Eye (tissue), 1 donor: ENCODE data around the gene CINP.

Source experiments
- DNase-seq: peaks from one replicate; pipeline ENCODE4 v3.0.0-alpha.2; 2015

Gene CINP

DNA sequence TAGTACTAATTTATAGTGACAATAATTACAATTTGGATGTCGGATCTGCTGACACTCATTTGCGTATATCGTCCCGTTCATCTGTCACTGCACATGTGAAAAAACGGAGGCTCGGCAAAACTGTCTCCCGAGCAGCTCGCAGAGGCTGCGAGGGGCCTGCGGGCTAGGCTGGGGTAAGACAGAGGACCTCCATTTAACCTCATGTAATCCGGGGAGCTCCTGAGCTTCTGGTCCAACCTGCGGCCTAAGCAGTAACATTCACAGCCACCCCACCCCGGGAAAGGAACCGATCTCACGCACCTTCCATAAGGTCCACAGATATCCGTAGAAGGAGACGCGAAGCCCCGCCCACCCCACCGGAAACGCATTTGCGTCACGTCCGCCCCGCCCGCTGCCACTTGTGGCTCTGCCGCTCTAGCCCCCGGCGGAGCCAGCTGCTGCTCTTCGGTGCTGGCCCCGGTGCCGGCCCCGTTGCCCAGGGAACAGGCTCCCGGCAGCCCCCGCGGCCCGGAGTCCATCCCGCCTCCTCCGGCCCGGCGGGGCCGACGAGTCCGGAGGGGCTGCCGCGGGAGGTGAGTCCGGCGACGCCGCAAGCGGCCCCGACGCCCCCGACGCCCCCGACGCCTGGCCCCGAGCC lies at the start of gene CINP, which contains the start of gene TECPR2:
TSS of gene CINP (minus strand) at position 346 of the 637 bp plus-strand sequence. CDS start at position 307, 39 bp downstream.
TSS of gene TECPR2 (plus strand) at position 397 of the 637 bp plus-strand sequence. CDS start 13,781 bp downstream, outside the sequence.
- DNase-seq, result peak; percentile 98

DNA sequence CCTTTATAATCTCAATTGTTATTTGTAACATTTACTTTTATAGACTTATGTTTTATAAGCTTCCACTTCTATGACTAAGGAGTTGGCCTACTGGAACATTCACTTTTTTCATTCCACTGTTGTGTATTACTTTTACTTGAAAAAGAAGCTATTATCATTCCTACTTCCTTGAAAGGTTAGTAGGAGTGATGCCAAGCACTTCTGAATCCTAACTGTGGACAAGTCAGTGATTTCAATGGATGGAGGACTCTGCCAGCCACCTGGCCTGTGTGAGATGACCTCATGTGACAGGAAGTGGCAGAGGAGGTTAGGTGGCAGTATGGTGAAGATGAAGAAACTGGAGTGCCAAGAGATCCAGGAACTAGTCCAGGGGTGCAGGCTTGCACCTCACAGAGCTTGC lies 46.0 kb upstream of the CINP start:
- no peak for DNase-seq

DNA sequence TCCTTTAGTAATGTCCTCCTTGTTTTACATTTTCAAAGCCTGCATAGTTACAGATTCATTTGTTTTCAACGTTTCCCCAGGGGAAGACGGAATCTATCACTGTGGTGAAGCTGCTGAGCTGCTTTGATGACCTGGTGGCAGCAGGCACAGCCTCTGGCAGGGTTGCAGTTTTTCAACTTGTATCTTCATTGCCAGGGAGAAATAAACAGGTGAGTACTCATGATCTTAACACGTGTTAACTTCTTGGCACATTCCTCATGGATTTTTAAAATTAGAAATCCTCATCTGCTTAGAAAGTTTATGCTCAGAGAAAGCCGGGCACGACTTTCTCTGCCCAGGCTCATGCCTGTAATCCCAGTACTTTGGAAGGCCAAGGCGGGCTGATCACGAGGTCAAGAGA lies 44.6 kb upstream of the CINP start:
- no peak for DNase-seq

DNA sequence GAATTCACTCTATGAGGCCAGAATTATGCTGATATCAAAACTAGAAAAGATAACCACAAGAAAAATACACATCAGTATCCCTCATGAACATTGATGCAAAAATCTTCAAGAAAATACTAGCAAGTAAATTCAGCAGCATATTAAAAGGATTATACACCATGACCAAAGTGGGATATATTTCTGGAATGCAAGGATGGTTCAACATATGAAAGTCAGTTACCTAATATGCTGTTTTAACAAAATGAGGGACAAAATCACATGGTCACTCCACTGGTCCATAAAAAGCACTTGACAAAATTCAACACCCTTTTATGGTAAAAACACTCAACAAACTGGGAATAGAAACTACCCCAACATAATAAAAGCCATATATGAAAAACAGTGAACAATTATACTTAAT lies 40.3 kb upstream of the CINP start:
- DNase-seq, result peak; percentile 19

DNA sequence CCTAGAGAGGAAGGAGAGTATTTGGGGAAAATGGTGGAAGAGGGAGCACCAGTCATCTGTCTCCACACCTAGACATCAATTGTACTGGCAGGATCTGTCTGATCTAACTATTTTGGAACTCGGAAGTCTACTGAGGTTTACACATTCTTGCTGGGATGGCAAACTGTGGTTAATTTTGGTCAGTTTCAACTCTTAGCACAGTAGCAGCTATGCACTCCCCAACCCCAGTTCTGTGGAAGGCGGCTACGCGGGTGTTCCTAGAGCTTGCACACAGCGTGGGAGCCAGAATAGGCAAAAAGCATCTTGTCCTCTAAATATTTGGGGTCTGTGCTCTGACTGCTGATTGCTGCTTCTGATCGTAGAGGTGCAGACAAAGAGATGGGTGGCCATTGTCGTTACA lies 33.8 kb upstream of the CINP start:
- DNase-seq, result no peak

DNA sequence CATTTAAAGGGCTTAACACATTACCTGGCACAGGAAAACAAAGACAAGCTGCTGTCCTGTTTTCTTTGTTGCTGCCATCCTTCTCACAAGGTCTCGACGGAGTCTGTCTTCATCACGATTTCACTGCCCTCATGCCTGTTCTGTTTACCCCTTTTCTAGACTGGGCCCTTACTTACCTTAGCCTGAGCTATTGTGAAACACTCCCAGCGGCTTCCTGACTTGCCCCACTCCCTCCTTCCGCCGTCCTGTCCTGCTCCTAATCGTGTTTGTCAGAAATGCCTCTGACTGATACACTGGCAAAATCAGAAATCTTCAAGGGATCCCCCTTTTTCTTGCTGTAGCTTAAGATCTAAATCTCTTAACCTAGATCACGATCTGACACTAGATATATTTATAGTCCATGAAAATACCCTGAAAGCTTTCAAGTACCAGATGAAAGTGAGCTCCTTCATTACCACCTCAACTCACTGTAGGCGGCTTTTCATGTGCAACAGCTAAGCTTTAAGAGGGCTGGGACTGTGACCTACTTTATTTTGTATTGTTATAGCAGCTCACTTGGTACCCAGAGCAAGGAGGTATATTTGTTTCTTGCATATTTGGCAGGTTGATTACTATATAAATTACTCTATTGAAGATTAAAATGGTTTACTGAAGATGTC lies 32.2 kb upstream of the CINP start:
- DNase-seq, result peak; percentile 15

DNA sequence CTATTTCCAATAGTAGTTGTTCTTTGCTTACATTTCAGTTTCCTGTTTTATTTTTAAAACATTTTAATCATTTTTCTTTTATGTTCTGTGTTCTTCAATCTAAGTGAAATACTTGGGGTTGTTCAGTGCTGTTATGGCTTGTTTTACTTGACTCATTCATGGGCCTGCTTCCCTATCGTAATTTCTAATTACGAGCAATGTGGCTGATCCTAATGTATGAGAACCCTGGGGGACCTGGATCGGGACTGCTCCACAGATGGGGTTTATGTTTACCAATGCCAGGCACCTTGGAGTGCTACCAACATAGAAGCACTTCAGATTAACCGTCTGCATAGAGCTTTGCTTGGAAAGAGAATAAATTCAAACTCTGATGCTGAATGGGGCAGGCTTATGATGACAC lies 29.8 kb upstream of the CINP start:
- no peak for DNase-seq

DNA sequence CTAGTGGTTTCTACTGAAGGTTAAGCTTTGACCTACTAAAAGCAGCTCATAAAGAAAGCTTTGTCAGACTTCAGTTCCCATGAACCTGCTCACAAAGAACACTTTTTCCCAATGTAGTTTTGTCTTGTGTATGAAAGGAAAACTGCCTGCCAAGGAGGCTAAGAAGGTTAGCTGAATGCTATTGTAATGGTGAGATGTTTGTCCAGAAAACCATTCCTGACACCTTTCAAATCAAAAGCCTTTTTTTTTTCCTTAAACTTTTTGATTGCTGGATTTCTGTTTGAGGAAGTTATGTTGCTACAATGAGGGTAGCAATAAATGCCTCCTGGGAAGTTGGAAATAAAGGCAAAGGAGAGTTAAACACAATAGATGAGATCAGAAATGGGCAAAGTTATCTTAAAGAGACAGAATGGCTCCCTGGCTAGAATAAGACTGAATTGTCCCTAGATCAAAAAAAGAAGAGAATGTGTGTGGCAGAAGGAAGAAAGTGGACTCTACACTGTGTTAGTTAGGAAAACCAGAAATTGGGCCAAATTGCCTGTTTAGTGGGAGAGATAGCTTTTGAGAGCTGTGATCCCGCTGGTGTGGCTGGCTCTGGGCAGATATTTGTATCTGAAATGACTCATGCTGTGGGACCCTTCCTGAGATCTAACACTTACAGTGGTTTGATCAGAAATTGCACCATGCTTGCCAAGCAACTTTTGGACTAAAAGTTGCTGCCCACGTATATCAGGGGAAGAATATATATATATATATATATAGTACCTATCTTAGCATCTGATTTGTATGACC lies 27.6 kb upstream of the CINP start:
- DNase-seq, result peak; percentile 29

DNA sequence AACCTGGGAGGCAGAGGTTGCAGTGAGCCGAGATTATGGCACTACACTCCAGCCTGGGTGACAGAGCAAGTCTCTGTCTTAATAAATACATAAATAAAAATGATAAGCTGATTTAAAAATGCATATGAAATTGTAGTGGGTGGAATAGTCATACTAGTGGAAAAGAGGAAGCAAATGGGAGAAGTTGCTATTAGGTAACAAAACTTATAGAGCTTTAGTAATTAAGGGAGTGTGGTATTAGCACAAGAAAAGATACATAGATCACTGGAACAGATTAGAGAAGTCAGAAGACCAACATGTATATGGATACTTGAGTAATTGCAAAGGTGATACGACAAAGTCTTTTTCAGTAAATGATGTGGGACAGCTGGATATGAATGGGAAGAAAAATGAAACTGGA lies 26.6 kb upstream of the CINP start:
- DNase-seq, result no peak

DNA sequence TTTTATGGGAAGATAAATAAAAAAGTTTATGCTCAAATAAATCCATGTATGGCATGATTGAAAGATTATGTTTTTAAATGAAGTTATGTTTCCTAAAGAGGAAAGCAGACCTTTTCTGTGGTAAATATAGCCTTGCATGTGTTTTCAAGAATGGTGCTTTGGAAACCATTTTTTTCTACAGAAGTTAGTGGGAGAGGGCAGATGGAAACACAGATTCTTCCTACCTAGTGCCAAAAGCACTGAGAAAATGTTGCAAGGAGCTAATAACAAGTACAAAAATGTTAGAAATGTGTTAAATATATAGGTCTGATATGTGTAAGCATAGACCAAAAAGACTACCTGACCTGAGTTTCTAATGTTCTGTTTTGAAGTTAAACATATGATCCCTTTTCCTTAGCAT lies 24.4 kb upstream of the CINP start:
- DNase-seq, result no peak

DNA sequence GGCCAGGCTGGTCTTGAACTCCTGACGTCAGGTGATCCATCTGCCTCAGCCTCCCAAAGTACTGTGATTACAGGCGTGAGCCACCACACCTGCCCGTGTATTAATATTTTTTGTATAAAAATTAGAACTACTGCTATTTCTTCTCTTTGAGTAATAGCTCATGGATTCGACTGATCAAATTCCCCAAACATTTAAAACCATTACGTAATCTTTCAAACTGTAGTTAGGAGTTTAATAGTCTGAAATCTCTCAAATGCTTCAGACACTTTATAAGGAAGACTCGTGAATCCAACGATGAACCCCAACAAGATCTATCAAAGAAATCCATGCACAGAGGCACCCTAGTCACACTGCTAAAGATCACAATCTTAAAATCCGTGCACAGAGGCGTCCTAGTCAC lies 16.1 kb upstream of the CINP start:
- DNase-seq, result no peak

DNA sequence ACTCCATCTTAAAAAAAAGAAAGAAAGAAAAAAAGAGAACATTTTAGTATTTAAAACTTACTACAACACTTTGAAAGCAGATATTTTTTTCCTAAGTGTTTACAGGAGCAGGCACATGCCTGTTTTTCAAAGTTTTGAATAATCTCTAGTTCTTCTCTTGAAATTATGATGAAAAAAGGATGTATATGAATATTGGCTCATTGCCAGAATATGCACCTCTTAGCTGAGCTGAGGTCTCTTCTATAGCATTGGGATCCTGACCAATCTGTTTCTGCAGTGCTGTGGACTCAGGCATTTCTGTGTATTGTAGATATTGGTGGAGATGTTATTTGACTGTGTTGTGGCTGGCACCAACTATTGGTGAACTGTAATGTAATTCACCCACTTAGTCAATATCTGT lies 15.0 kb upstream of the CINP start:
- DNase-seq, result no peak

DNA sequence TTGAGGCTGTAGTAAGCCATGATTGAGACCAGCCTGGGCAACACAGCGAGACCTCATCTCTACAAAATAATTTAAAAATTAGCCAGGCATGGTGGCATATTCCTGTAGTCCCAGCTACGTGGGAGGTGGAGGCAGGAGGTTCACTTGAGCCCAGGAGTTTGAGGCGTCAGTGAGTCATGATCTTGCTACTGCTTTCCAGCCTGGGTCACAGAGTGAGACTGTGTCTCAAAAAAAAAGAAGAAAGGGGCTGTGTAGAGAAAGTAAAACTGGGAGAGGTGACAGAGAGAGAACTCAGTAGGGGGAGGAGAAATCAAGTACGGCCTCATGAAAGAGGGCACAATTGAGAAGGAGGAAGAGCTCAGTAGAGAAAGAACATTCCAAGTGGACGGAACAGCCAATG lies 12.4 kb upstream of the CINP start:
- no peak for DNase-seq

DNA sequence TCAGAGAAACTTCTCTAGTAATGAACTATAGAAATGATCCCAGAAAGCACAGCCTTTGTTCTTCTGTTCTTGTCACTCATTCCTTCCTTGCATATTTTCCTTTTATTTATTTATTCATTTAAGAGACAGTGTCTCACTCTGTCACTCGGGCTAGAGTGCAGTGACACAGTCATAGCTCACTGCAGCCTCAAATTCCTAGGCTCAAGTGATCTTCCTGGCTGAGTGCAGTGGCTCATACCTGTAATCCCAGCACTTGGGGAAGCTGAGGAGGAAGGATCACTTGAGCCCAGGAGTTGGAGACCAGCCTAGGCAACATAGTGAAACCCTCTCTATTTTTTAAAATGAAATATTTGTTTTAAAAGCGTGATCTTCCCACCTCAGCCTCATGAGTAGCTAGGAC lies 11.6 kb upstream of the CINP start:
- DNase-seq, result no peak

DNA sequence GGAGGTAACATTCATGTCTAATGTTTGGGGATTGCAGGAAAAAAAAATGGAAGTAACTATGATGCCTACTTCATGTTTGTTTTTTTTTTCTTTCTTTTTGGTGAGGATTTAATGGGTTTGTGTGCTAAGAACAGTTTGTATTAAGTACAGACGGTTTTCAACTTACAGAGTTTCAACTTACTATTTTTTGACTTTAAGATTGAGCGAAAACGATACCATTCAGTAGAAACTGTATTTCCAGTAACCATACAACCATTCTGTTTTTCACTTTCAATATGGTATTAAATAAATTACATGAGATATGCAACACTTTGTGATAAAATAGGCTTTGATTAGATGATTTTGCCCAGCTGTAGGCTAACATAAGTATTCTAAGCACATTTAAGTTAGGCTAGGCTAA lies 10.4 kb upstream of the CINP start:
- no peak for DNase-seq

DNA sequence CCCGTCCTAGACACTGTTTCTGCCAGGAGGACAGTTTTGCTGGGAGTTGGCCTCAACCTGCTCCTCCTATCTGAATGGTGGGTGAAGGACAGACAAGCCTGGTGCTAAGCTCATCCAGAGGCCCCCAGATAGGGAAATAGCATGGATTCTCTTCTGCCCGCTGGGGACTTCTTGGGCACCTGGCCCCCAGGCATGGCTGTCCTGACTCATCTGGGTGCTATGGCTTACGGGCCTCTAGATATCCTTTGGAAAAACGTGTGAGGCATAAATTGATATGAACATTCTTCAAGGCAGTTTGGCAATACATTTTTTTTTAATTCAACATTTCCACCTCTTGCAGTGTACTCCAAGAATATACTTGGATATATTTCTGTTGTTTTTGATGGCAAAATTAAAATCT lies 8.7 kb upstream of the CINP start:
- no peak for DNase-seq

DNA sequence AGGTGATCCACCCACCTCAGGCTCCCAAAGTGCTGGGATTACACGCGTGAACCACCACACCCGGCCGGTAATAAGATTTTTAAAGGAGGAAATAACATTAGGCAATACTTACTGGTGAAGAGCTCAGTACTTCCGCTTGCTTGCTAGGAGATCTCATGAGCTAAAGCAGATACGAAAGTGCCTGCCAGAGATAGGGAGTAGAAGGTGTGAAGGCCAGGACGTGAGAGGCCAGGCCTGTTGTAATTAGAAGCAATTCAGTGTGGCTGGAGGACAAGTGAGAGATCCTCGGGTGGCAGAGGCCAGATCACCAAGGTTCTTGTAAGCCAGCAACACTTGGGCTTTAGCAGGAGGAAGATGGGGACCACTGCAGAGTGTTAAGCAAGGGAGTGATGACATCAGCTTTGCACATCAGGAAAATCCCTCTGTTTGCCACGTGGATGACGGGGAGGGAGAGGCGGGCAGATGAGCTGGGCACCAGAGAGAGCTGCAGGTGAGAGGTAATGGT lies 7.7 kb upstream of the CINP start:
- no peak for DNase-seq

DNA sequence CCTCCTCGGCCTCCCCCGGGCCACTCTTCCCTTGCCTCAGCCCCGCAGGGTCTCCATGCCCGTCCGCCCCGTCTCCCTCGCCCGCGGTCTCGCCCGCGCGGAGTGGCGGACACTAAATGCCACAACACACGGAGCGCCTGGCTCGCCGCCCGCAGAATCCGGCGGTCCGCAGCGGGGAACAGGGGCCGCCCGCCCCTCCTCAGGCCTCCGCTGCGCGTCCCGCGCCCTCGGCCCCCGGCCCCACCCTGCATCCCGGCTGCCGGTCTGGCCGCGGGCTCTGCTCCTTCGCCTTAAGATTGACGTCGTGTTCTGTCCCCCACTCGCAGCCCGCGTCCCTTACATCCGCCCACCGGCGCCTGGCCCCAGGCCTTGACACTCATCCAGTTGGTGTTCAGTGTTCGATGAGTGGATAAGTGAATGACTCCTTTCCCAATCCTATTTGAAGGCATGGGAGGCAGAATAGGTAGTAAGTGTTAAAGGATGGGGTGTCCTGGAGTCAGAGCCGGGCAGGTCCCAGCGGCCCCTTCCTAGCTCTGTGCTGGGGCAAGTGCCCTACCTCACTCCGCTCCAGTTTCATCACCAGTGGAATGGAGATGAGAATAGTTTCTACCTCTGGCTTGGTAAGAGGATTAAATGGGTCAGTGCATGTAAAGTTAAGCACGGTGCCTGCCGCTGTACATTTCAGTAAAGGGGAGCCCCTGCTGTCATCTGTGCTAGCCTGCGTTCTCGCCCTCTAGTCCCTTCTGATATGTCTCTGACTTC lies 673 bp upstream of the CINP start:
- peak; percentile 76 for DNase-seq

DNA sequence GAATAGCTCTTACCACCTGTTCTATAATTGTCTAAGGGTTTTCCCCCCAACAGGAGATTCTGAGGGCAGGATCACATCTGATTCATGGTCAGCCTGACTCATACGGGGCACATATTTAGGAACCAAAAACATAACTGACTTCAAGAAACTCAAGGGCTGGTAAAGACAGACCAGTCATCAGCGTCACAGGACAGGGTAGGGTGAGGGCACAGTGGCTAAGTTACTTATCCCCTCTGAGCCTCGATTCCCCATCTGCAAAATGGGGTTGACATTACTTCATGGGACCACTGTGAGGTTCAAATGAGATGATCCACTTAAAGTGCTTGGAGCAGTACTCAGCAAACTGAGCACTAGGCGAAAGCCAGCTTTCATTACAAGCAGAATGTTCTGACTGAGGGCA lies 606 bp downstream of the CINP start:
- DNase-seq, result no peak

DNA sequence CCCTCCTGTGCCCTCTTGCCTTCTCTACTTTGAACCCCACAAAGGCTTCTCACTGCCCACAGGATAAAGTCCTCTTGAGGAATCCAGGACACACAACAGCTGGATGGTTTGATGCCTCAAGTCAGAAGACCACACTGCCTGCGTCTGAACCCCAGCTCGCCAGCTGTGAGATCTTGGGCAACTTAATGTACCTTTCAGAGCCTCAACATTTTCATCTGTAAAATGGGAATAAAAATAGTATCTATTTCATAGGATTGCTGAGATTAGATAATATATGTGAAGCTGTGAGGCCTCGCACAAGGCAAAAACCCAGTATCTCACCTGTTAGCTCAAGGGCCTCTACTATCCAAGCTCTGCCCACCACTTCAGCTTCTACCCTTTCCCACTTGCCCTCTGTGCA lies 2.3 kb downstream of the CINP start:
- DNase-seq, result no peak

DNA sequence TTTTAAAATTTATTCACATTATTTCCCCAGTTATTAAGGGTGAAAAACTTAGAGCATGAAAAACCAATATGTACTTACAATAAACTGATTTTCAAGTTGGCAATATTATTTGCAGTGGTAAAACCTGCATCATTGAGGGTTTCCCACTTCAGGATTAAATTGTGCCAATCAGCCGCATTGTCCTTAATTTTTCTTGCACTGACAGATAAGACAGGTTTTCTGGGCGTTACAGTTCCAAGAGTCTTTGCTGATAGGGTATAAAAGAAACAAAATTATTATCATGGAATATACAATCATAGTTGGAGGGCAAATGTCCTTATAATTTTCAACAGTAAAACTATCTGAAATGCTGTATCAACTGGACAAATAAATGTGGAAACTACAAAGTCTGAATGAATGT lies 3.3 kb downstream of the CINP start:
- no peak for DNase-seq

DNA sequence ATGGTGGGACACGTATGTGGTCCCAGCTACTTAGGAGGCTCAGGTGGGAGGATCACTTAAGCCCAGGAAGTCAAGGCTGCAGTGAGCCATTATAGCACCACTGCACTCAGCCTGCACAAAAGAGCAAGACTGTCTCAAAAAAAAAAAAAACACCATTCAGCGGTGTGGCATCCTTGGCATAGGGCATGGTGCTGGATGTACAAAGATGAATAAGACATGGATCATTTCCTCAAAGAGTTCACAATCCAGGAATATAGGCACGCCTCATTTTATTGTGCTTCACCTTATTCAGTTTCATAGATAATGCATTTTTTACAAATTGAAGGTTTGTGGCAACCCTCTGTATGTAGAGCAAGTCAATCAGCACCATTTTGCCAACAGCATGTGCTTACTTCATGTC lies 6.4 kb downstream of the CINP start:
- DNase-seq, result no peak

DNA sequence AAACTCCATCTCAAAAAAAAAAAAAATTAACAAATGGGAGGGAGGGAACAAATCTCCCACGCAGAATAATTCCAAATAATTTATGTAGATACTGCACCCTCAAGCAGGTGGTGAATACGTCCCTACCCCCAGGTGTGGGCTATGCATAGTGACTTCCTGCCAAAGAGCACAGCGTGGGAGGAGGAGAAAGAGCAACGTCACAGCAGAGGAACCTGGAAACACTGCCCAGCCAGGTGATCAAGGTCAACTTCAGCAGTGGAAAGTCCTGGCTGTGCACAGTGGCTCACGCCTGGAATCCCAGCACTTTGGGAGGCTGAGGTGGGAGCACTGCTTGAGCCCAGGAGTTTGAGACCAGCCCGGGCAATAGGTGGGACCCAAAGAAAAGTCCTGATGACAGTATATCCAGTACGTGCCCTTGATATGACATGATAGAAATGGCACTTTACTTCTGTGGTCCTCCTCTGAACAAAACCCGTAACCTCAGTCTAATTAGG lies 9.5 kb downstream of the CINP start:
- DNase-seq, result no peak
